LNCaP clone FGC (cell line): ENCODE results near the gene HAUS8.

ENCODE experiments used
- DNase-seq: peaks from one replicate; pipeline ENCODE4 v3.0.0-alpha.2; 2011; ENCODE audit warnings: low read depth
- H3K4me3 ChIP-seq: 2 replicates; pipeline ENCODE4 v1.5.1; 2011; ENCODE audit warnings: mild to moderate bottlenecking, low read depth, low read length, control low read depth
- CTCF ChIP-seq: IDR thresholded peaks from 2 replicates; pipeline ENCODE4 v1.5.1; 2012; ENCODE audit warnings: mild to moderate bottlenecking; ENCODE audit not compliant: control insufficient read depth, insufficient read depth; ENCODE audit errors: extremely low read depth

HAUS8 gene

DNA sequence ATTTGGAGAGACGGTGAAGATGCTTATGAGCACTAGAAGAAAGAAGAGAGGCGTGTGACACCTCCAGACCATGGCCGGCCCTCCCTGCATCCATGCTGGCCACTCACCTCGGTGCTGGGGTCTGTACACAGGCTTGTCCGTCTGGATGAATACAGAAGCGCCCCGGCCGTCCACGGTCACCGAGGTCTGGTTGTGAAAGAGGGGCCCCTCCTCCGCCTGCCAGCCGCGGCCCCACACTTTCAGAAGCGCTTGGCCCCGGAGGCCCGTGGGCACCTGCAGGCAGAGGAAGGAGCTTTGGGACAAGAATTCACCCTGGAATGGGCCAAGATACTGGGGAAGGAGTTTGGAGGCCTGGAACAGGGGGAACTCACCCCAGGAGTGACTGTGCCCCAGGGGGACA lies 63.8 kb downstream of the HAUS8 start:
- no peak for DNase-seq
- no peak for TF ChIP-seq CTCF

GRCh38 chr19:17006579-17006978 lies 68.7 kb downstream of the HAUS8 start:
- DNase-seq, result no peak
- no peak for TF ChIP-seq CTCF
- H3K4me3 ChIP-seq, result no peak overlapping the region

More for the DNA sequence above, 63.8 kb downstream of the HAUS8 start:
- H3K4me3 ChIP-seq, result no peak overlapping the region

GRCh38 chr19:17005000-17005399 lies 70.3 kb downstream of the HAUS8 start:
- DNase-seq, result no peak
- no peak for TF ChIP-seq CTCF
- no peak overlapping the region for H3K4me3 ChIP-seq

DNA sequence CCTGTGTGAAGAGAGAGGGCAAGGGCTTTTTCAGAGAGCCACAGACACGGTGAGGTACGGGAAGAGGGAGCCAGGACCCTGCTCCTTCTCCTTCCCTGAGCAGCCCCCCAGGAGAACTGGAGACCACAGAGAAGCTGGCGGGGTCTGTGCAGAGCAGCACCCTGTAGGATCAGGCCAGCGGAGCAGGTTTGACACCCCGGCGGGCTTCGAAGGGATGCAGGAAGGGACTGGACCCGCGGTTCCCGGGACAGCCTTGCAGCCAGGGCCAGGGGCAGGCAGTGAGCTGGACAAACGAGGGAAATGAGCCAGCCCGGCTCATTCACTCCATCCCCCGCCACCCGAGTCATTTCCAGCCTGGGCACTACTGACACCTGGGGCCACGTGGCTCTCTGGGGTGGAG lies 70.9 kb downstream of the HAUS8 start:
- no peak for DNase-seq
- no peak for TF ChIP-seq CTCF

GRCh38 chr19:17002455-17002854 lies 72.8 kb downstream of the HAUS8 start:
- DNase-seq, result no peak
- TF ChIP-seq CTCF, result no peak
- no peak overlapping the region for H3K4me3 ChIP-seq

More for the DNA sequence above, 70.9 kb downstream of the HAUS8 start:
- H3K4me3 ChIP-seq, result no peak overlapping the region

DNA sequence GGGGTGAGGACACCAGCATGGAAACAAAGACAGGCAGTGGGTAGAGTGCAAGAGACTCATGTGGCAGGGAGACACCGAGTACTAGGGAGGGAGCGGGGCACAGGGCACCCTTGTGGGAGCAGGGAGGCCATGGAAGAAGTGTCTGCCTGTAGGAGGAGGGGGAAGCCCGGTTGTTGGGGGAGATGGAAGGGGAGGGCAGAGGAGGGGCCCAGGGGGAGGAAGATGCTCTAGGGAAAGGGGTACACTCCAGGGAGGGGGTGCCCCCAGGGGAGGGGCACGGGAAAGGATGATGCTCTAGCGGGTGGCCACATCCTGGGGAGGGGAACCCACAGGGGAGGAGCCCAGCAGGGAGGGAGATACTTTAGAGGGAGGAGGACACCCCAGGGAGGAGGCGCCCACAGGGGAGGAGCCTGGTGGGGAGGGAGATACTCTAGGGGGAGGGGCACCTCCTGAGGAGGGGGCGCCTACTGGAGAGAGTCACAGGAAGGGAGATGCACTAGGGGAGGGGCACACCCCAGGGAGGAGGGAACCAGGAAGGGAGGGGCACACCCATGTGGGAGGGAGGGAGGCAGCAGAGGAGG lies 73.6 kb downstream of the HAUS8 start:
- DNase-seq, result no peak
- H3K4me3 ChIP-seq, result no peak overlapping the region
- no peak for TF ChIP-seq CTCF
